ENCODE data around the gene RAB1B. TPM values are rescaled to one million over a fixed set of nuclear protein-coding genes. Genes with fewer than 3 reads are reported as not detected.
"Not testable (repeated sequence)": the region's sequence is repeated elsewhere in the genome, so short reads cannot be mapped to it uniquely, and the experiment has no call there.

Gene RAB1B
- total RNA-seq, 4 donors from 2014 or later: 96.0 to 194 (median 130) TPM

GRCh38 chr11:66275396-66275795 is 7.0 kb downstream of the RAB1B start:
- ATAC-seq: no peak
- no peaks in the 10 kb centered on the region for H3K9me3 ChIP-seq
- peaks cover 0 to 49% of the 10 kb centered on the region in 2 donors for H3K36me3 ChIP-seq
- no peaks in the 10 kb centered on the region for H3K27me3 ChIP-seq
- intact Hi-C loops (cut with DNase I; ENCODE audit: low total_unique reads) (no loop called here), in situ Hi-C loops (cut with MboI; ENCODE audit: low sequenced_read_pairs in 4 of 4) (no loop called here)
- no peak overlapping the region for H3K27ac ChIP-seq
- no peak for DNase-seq
- no peak overlapping the region for H3K4me3 ChIP-seq
- TF ChIP-seq CTCF (IDR thresholded peaks at IDR 0.05 in 4 of 5, conservative IDR thresholded peaks at IDR 0.05 in 1 of 5): no peak
- no peak for TF ChIP-seq POLR2A (IDR thresholded peaks at IDR 0.05)
- peaks cover 6 to 7% of the 10 kb centered on the region in 2 donors for H3K4me1 ChIP-seq

- no peak for TF ChIP-seq CTCF (IDR thresholded peaks at IDR 0.05 in 4 of 5, conservative IDR thresholded peaks at IDR 0.05 in 1 of 5)
- TF ChIP-seq POLR2A (IDR thresholded peaks at IDR 0.05): no peak
- DNase-seq (no peak), ATAC-seq (no peak)
- intact Hi-C loops (cut with DNase I; ENCODE audit: low total_unique reads) (no loop called here), in situ Hi-C loops (cut with MboI; ENCODE audit: low sequenced_read_pairs in 4 of 4) (no loop called here)
- Histone ChIP-seq H3K4me1 (peaks cover 0 to 4% of the 10 kb centered on the region in 2 donors), H3K36me3 (peaks cover 0 to 49% of the 10 kb centered on the region in 2 donors), H3K27me3 (no peaks in the 10 kb centered on the region), H3K27ac (no peak overlapping the region), H3K4me3 (no peak overlapping the region), H3K9me3 (no peaks in the 10 kb centered on the region)
Measured at GRCh38 chr11:66275984-66276612, 7.7 kb downstream of the RAB1B start.

GRCh38 chr11:66276619-66277018 is 8.2 kb downstream of the RAB1B start:
- DNase-seq; intact Hi-C loops (cut with DNase I; ENCODE audit: low total_unique reads); H3K9me3 ChIP-seq; ATAC-seq; H3K27me3 ChIP-seq; H3K27ac ChIP-seq; H3K4me3 ChIP-seq; in situ Hi-C loops (cut with MboI; ENCODE audit: low sequenced_read_pairs in 4 of 4); H3K4me1 ChIP-seq: not testable (repeated sequence)
- H3K36me3 ChIP-seq: peaks cover 0 to 46% of the 10 kb centered on the region in 2 donors

- H3K4me1 ChIP-seq; intact Hi-C loops (cut with DNase I; ENCODE audit: low total_unique reads); ATAC-seq; H3K27me3 ChIP-seq; in situ Hi-C loops (cut with MboI; ENCODE audit: low sequenced_read_pairs in 4 of 4); H3K4me3 ChIP-seq; H3K9me3 ChIP-seq; H3K27ac ChIP-seq; DNase-seq: not testable (repeated sequence)
- H3K36me3 ChIP-seq: peaks cover 0 to 42% of the 10 kb centered on the region in 2 donors
Measured at GRCh38 chr11:66277064-66277463, 8.6 kb downstream of the RAB1B start.

DNA sequence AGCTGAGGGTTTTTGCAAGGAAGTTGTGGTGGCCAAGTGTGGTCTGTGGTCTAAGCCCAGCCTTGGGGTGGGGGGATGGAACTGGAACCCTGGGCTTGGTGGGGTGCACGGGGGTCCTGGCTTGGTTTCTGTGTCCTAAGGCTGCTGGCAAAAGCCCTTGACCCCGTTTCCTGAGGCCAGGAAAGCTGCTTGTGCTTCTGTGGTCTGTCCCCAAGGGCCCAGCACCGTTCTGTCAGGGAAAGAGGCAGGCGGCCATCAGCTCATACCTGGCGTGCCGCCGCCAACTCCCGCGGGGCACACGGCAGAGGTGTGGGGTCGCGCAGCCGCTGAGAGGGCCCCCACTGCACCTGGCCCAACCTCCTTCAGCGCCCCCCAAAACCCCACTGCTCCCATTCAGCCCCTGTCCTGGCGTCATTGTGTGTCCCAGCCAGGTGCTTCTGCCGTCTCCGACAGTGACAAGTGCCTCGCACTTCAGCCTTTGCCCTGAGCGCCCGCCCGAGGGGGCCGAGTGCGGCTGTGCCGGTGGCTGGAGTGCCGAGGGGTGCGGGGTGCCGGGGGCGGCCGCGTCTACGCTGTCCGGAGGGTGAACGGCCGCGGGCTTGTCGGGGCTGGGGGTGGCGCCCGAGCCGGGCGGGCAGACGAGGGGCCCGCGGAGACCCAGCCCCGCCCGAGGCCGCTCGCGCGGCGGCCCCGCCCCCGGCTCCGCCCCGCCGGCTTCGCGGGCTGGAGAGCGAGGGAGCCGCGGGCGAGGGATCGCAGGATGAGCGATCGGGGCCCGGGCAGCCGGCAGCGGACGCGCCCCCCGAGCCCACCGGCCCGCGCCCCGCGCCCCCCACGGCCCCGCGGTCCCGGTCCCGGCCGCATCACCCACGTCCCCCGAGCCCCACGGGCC is 9.3 kb downstream of the RAB1B start, which contains the start of gene CNIH2:
Gene CNIH2 (plus strand): TSS at position 705 of the 892 bp plus-strand sequence. CDS start 282 bp downstream, outside the sequence.
- no peak for DNase-seq
- Histone ChIP-seq H3K27ac (peak within 1 kb of the TSS in 1 of 4 donors; percentile 18), H3K4me1 (peaks cover 2 to 6% of the 10 kb centered on the region in 2 donors)

More for the DNA sequence above, 9.3 kb downstream of the RAB1B start, which contains the start of gene CNIH2:
- no peaks in the 10 kb centered on the region for H3K27me3 ChIP-seq
- in situ Hi-C loops (cut with MboI; ENCODE audit: low sequenced_read_pairs in 4 of 4): no loop called here
- intact Hi-C loops (cut with DNase I; ENCODE audit: low total_unique reads): no loop called here
- no peaks in the 10 kb centered on the region for H3K9me3 ChIP-seq
- ATAC-seq: peak in 1 of 2 donors; percentile 51
- peaks cover 0 to 35% of the 10 kb centered on the region in 2 donors for H3K36me3 ChIP-seq
- TF ChIP-seq CTCF (IDR thresholded peaks at IDR 0.05 in 4 of 5, conservative IDR thresholded peaks at IDR 0.05 in 1 of 5) (no peak), POLR2A (IDR thresholded peaks at IDR 0.05) (no peak)
- peak within 1 kb of the TSS; percentile 36 to 47 (median 42) for H3K4me3 ChIP-seq
